CD14-positive monocyte (primary cell): ENCODE measurements around the gene SLC30A5. TPM values are rescaled to one million over a fixed set of nuclear protein-coding genes. Genes with fewer than 3 reads are reported as not detected.
A peak's percentile ranks its signal among the peaks of the same experiment; 100 is the strongest.

ENCODE experiments used
- DNase-seq, 3 donors: peaks; one replicate each; pipeline ENCODE4 v3.0.0-alpha.2; 2011 to 2022
- H2AFZ ChIP-seq: 2 replicates; pipeline ENCODE4 v1.6.0; 2012; ENCODE audit warnings: mild to moderate bottlenecking, low read depth, low read length, inconsistent platforms; ENCODE audit not compliant: insufficient read depth, poor library complexity, severe bottlenecking
- H3K27ac ChIP-seq, 2 donors: 1 replicate in 1 of 2; 2 replicates in 1 of 2; pipeline ENCODE4 v1.5.1; 2012 to 2013; ENCODE audit warnings: low read length in 2 of 2, control low read depth in 1 of 2, inconsistent platforms in 1 of 2, low read depth in 1 of 2, mild to moderate bottlenecking in 1 of 2
- H3K27me3 ChIP-seq, 2 donors: one replicate each; pipeline versions ENCODE4 v1.6.0 to v1.6.1; 2011 to 2013; ENCODE audit warnings: low read length in 2 of 2; ENCODE audit not compliant: control insufficient read depth in 2 of 2, insufficient read depth in 2 of 2
- H3K36me3 ChIP-seq, 2 donors: replicated peaks in 1 of 2; 1 replicate in 1 of 2; 2 replicates in 1 of 2; pipeline versions ENCODE4 v1.5.1 to v1.6.1; 2012 to 2013; ENCODE audit warnings: low read length in 2 of 2, control low read depth in 1 of 2, inconsistent platforms in 1 of 2, mild to moderate bottlenecking in 1 of 2; ENCODE audit not compliant: insufficient read depth in 2 of 2, control insufficient read depth in 1 of 2
- H3K4me1 ChIP-seq, 2 donors: 1 replicate in 1 of 2; 2 replicates in 1 of 2; pipeline versions ENCODE4 v1.5.1 to v1.6.1; 2012 to 2013; ENCODE audit warnings: low read length in 2 of 2, control low read depth in 1 of 2, inconsistent platforms in 1 of 2, mild to moderate bottlenecking in 1 of 2, moderate library complexity in 1 of 2; ENCODE audit not compliant: insufficient read depth in 2 of 2, control insufficient read depth in 1 of 2
- H3K4me2 ChIP-seq: replicated peaks from 2 replicates; pipeline ENCODE3; 2012; ENCODE audit warnings: low read length, moderate library complexity, mild to moderate bottlenecking; ENCODE audit not compliant: poor library complexity, severe bottlenecking; ENCODE audit errors: extremely low read depth
- H3K4me3 ChIP-seq, 3 experiments: fragments of 200-600 bp in 1 of 3; sonication (generic) in 1 of 3; replicated peaks in 1 of 3; 1 replicate in 2 of 3; 2 replicates in 1 of 3; pipeline ENCODE4 v1.5.1; 2011 to 2013; ENCODE audit warnings: low read length in 3 of 3, mild to moderate bottlenecking in 3 of 3, control low read depth in 2 of 3, low read depth in 2 of 3, inconsistent platforms in 1 of 3, moderate library complexity in 1 of 3
- H3K79me2 ChIP-seq: 2 replicates; pipeline ENCODE4 v1.6.0; 2012; ENCODE audit warnings: mild to moderate bottlenecking, control low read depth, inconsistent platforms, low read length, moderate library complexity; ENCODE audit not compliant: insufficient read depth
- H3K9ac ChIP-seq: 2 replicates; pipeline ENCODE4 v1.6.0; 2017; ENCODE audit warnings: low read length, mild to moderate bottlenecking; ENCODE audit not compliant: insufficient read depth, poor library complexity, severe bottlenecking
- H3K9me3 ChIP-seq, 2 donors: replicated peaks in 1 of 2; 1 replicate in 1 of 2; 2 replicates in 1 of 2; pipeline versions ENCODE4 v1.5.1 to v1.6.1; 2012 to 2013; ENCODE audit warnings: low read length in 2 of 2, control low read depth in 1 of 2; ENCODE audit not compliant: control insufficient read depth in 1 of 2, insufficient read depth in 1 of 2
- H4K20me1 ChIP-seq: 2 replicates; pipeline ENCODE4 v1.6.0; 2012; ENCODE audit warnings: mild to moderate bottlenecking, low read length, control low read depth, moderate library complexity; ENCODE audit not compliant: insufficient read depth
- H3K27ac Mint-ChIP-seq, 7 donors: one replicate each; pipeline ENCODE4 v1.8.0; 2020; ENCODE audit warnings: mild to moderate bottlenecking in 7 of 7, mixed read lengths in 7 of 7, moderate library complexity in 6 of 7, inconsistent platforms in 2 of 7
- H3K27me3 Mint-ChIP-seq, 3 donors: one replicate each; pipeline ENCODE4 v1.8.0; 2021 to 2022; ENCODE audit warnings: low read depth in 3 of 3, mild to moderate bottlenecking in 3 of 3, mixed read lengths in 3 of 3, moderate library complexity in 3 of 3, inconsistent platforms in 1 of 3
- H3K36me3 Mint-ChIP-seq, 2 donors: one replicate each; pipeline ENCODE4 v1.8.0; 2020; ENCODE audit warnings: mixed read lengths in 2 of 2, inconsistent platforms in 1 of 2, mild to moderate bottlenecking in 1 of 2
- H3K4me1 Mint-ChIP-seq: one replicate; pipeline ENCODE4 v1.8.0; 2020; ENCODE audit warnings: mild to moderate bottlenecking, mixed read lengths
- H3K4me3 Mint-ChIP-seq, 2 donors: one replicate each; pipeline ENCODE4 v1.8.0; 2020; ENCODE audit warnings: mild to moderate bottlenecking in 2 of 2, mixed read lengths in 2 of 2, moderate library complexity in 1 of 2
- H3K9me3 Mint-ChIP-seq, 7 donors: one replicate each; pipeline ENCODE4 v1.8.0; 2020 to 2022; ENCODE audit warnings: mixed read lengths in 7 of 7, mild to moderate bottlenecking in 6 of 7, moderate library complexity in 6 of 7, inconsistent platforms in 2 of 7
- WGBS: methylation state at CpG from one replicate; pipeline ENCODE4 v1.1.5; 2013; ENCODE audit warnings: missing lambda C conversion rate; ENCODE audit not compliant: insufficient coverage; 5-methylcytosine and 5-hydroxymethylcytosine counted together
- intact Hi-C, 2 donors: fragments of 100-400 bp; cut with micrococcal nuclease; formaldehyde crosslinking; loops; one replicate each; pipeline versions ENCODE4 v1.15.0 to v1.15.1; 2023
- polyA plus RNA-seq, 3 donors: library from polyadenylated mRNA; depleted of rRNA in 1 of 3; unstranded in 2 of 3; stranded (reverse) in 1 of 3; fragments of 300-500 nt in 2 of 3; fragments of >200 nt in 1 of 3; fragmentation: Illumina TruSeq in 2 of 3; gene quantifications; 1 replicate in 2 of 3; 2 replicates in 1 of 3; pipeline ENCODE4 v1.2.3, GENCODE V29; 2012 to 2021
- TF ChIP-seq, protein P1 (sequence below): fragments of 200-600 bp; IDR thresholded peaks from one replicate; pipeline ENCODE4 v1.8.0; 2022; ENCODE audit warnings: antibody characterized with exemption, mild to moderate bottlenecking

Gene SLC30A5
- polyA plus RNA-seq, 3 donors: 12.6 to 28.2 (median 27.0) TPM

DNA sequence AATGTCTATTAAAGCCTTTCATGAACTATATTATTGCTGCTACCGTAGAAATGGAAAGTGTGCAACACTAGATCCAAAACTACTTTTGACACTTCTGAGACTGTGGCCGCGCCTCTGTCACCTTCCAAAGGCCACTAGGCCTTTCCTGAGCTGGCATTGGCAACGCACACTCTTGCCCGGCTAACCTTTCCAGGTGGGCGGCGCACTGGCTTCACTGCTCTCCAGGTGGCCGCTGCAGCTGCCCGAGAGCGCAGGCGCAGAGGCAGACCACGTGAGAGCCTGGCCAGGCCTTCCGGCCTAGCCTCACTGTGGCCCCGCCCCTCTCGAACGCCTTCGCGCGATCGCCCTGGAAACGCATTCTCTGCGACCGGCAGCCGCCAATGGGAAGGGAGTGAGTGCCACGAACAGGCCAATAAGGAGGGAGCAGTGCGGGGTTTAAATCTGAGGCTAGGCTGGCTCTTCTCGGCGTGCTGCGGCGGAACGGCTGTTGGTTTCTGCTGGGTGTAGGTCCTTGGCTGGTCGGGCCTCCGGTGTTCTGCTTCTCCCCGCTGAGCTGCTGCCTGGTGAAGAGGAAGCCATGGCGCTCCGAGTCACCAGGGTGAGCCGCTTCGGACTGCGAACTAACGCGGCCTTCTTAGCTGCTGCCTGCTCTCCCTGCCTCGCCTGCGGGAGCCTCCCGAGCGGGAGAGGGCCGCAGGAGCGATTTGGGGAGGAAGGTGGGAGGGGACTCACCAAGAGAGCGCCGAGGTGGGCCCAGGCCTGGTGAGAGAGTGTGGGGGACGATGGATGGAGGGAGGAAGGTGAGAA is 73.1 kb downstream of the SLC30A5 start, which contains the start of gene CCNB1:
Gene CCNB1 (plus strand): TSS at position 465 of the 807 bp plus-strand sequence. CDS start 113 bp downstream, at position 578.
- peak; percentile 93 to 96 (median 95) for DNase-seq
- H3K27me3 Mint-ChIP-seq: peaks cover 0 to 4% (median 2%) of the 10 kb centered on the region in 3 donors
- peaks cover 21 to 30% of the 10 kb centered on the region in 2 donors for H3K4me1 ChIP-seq
- intact Hi-C loops: loop anchor here (1.0 to 5.0 kb wide), 5 partner anchors 22 to 70 kb away; partner anchors contain the start of genes CDK7 (in 1 of the 2) and CENPH (in 1 of the 2)
- peak within 1 kb of the TSS; percentile 69 to 96 (median 80) for H3K4me3 ChIP-seq
- no peaks in the 10 kb centered on the region for H3K9me3 ChIP-seq
- peak within 1 kb of the TSS; percentile 100 for H3K4me2 ChIP-seq
- peak within 1 kb of the TSS; percentile 98 for H2AFZ ChIP-seq
- peak within 1 kb of the TSS; percentile 77 to 90 (median 81) for H3K27ac Mint-ChIP-seq
- H3K4me1 Mint-ChIP-seq: peaks cover 30% of the 10 kb centered on the region
- no peaks in the 10 kb centered on the region for H3K27me3 ChIP-seq
- H3K9me3 Mint-ChIP-seq: peaks cover 0 to 6% (median 0%) of the 10 kb centered on the region in 7 donors
- no peaks in the 10 kb centered on the region for H4K20me1 ChIP-seq
- TF ChIP-seq, protein P1, sequence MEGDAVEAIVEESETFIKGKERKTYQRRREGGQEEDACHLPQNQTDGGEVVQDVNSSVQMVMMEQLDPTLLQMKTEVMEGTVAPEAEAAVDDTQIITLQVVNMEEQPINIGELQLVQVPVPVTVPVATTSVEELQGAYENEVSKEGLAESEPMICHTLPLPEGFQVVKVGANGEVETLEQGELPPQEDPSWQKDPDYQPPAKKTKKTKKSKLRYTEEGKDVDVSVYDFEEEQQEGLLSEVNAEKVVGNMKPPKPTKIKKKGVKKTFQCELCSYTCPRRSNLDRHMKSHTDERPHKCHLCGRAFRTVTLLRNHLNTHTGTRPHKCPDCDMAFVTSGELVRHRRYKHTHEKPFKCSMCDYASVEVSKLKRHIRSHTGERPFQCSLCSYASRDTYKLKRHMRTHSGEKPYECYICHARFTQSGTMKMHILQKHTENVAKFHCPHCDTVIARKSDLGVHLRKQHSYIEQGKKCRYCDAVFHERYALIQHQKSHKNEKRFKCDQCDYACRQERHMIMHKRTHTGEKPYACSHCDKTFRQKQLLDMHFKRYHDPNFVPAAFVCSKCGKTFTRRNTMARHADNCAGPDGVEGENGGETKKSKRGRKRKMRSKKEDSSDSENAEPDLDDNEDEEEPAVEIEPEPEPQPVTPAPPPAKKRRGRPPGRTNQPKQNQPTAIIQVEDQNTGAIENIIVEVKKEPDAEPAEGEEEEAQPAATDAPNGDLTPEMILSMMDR: no peak
- peak within 1 kb of the TSS; percentile 26 to 66 for H3K27ac ChIP-seq
- peaks cover 10 to 21% of the 10 kb centered on the region in 2 donors for H3K36me3 Mint-ChIP-seq
- H3K4me3 Mint-ChIP-seq: peak within 1 kb of the TSS; percentile 93 to 95
- peak within 1 kb of the TSS; percentile 52 for H3K9ac ChIP-seq
- peaks cover 11 to 17% of the 10 kb centered on the region in 2 donors for H3K36me3 ChIP-seq
- H3K79me2 ChIP-seq: peaks cover 45% of the 10 kb centered on the region
- WGBS: 2% methylated on average over 50 of the region's 50 CpGs

DNA sequence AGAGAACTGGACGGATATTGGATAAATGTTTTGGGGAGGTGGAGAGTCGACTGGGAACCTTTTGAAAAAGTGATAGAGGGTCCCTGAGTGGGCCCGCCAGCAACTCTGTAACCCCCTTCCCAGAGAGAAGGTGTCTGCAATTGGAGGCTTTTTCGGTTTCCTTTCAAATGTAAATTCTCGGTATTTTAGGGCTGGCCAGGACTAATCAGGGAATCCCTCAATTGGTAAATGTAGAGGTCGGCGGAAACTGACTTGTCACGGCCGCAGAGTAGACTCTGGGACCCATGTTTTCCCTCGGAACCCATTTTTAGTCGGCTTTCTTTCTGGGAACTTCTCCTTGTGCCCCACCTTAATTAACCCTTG is 73.7 kb downstream of the SLC30A5 start:
- Histone ChIP-seq H2AFZ (peak overlapping the region; percentile 98), H3K9ac (peak overlapping the region; percentile 52), H3K79me2 (peaks cover 51% of the 10 kb centered on the region)

More for the DNA sequence above, 73.7 kb downstream of the SLC30A5 start:
- peaks cover 0 to 2% (median 2%) of the 10 kb centered on the region in 3 donors for H3K27me3 Mint-ChIP-seq
- WGBS: 2% methylated on average over 8 of the region's 11 CpGs
- peaks cover 30% of the 10 kb centered on the region for H3K4me1 Mint-ChIP-seq
- DNase-seq: peak in 1 of 3 donors; percentile 19
- H3K4me2 ChIP-seq: peak overlapping the region; percentile 100
- H3K4me3 Mint-ChIP-seq: peak overlapping the region; percentile 93 to 95
- TF ChIP-seq, protein P1: no peak
- no peaks in the 10 kb centered on the region for H4K20me1 ChIP-seq
- peaks cover 21 to 30% of the 10 kb centered on the region in 2 donors for H3K4me1 ChIP-seq
- H3K9me3 ChIP-seq: no peaks in the 10 kb centered on the region
- H3K27me3 ChIP-seq: no peaks in the 10 kb centered on the region
- H3K27ac Mint-ChIP-seq: peak overlapping the region; percentile 21 to 90 (median 81)
- H3K9me3 Mint-ChIP-seq: peaks cover 0 to 5% (median 0%) of the 10 kb centered on the region in 7 donors
- intact Hi-C loops: loop anchor here (2.0 to 5.0 kb wide), 4 partner anchors 21 to 70 kb away; partner anchors contain the start of gene CENPH (in 1 of the 2)
- H3K36me3 Mint-ChIP-seq: peaks cover 12 to 27% of the 10 kb centered on the region in 2 donors
- peak overlapping the region; percentile 69 to 96 (median 80) for H3K4me3 ChIP-seq
- peak overlapping the region; percentile 26 to 44 for H3K27ac ChIP-seq
- H3K36me3 ChIP-seq: peaks cover 11 to 23% of the 10 kb centered on the region in 2 donors
